Measurements from ENCODE around the gene GSKIP. TPM values are rescaled to one million over a fixed set of nuclear protein-coding genes. Genes with fewer than 3 reads are reported as not detected.

Gene GSKIP
- total RNA-seq, 1 experiment from 2014 or later, result 22.6 TPM

DNA sequence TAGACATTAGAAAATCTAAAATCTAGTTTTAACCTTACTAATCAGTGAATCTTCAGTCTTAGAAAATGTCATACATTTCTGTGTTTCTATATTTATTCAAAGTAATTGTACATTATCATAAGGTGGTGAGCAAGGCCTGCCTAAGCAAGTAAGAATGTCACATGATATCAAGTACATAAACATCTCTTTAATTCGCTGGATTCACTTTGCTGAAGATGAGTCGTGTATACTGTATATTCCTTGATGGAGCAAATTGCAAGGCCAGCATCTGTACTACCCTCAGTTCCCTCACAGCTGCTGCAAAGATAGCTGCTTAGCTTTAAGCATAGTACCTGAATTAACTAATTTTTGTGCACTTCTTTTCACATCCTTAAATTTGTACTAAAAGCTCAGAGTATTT lies 20.1 kb downstream of the GSKIP start:
- Histone ChIP-seq H3K4me3 (ENCODE audit: low read length) (no peak overlapping the region), H3K4me1 (ENCODE audit: insufficient read depth, low read length) (no peaks in the 10 kb centered on the region), H3K27ac (ENCODE audit: low read length) (no peak overlapping the region), H4K20me1 (ENCODE audit: low read length) (no peaks in the 10 kb centered on the region), H2AFZ (ENCODE audit: low read length) (no peak overlapping the region), H3K9me2 (replicated peaks; ENCODE audit: low read length) (no peaks in the 10 kb centered on the region), H3K9me3 (ENCODE audit: low read length) (no peaks in the 10 kb centered on the region), H3K79me2 (ENCODE audit: low read length) (no peaks in the 10 kb centered on the region), H3F3A (ENCODE audit: low read length, unreplicated experiment) (no peaks in the 10 kb centered on the region), H3K27me3 (ENCODE audit: low read length) (no peaks in the 10 kb centered on the region), H3K4me2 (ENCODE audit: low read length) (no peak overlapping the region), H3K36me3 (ENCODE audit: low read depth, low read length) (peaks cover 16% of the 10 kb centered on the region; the same call in 1 of the 2 replicates), H3K9ac (ENCODE audit: low read length) (no peak overlapping the region)
- intact Hi-C loops (cut with micrococcal nuclease), result no loop called here
- TF ChIP-seq CTCF (conservative IDR thresholded peaks at IDR 0.05; ENCODE audit: low read depth, low read length) (no peak), EZH2 (IDR thresholded peaks at IDR 0.05; ENCODE audit: low read length, unreplicated experiment) (no peak), EZH2phosphoT487 (IDR thresholded peaks at IDR 0.05; ENCODE audit: borderline replicate concordance, low read length) (no peak)
- ChIA-PET POLR2A (ENCODE audit: unreplicated experiment) (no interaction called here), CTCF (no interaction called here)
- no TSS peak for BruUV-seq (replicated peaks)
- DNase-seq (no peak), ATAC-seq (no peak)

DNA sequence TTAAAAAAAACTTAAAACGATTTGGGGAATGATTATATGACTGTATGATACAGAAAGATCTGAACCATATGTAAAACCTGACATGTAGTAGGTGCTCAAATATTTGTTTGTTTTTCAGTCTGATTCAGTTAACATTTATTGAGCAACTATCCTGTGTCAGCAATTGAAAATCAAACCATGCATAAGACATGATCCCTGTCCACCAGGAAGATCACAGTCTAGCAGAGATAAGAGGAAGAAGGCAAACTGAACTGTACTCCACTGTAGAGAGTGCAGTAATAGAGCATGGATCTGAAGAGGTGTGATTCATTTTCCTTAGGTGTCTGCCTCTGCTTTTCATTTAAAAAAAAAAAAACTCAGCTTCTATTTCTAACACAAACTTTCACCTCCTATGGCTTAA lies 20.7 kb downstream of the GSKIP start:
- Histone ChIP-seq H3K4me3 (ENCODE audit: low read length) (no peak overlapping the region), H3K36me3 (ENCODE audit: low read depth, low read length) (peaks cover 16% of the 10 kb centered on the region; the same call in 1 of the 2 replicates), H2AFZ (ENCODE audit: low read length) (no peak overlapping the region), H3K4me1 (ENCODE audit: insufficient read depth, low read length) (no peaks in the 10 kb centered on the region), H3F3A (ENCODE audit: low read length, unreplicated experiment) (no peaks in the 10 kb centered on the region), H3K27me3 (ENCODE audit: low read length) (no peaks in the 10 kb centered on the region), H3K9ac (ENCODE audit: low read length) (no peak overlapping the region), H3K9me3 (ENCODE audit: low read length) (no peaks in the 10 kb centered on the region), H4K20me1 (ENCODE audit: low read length) (no peaks in the 10 kb centered on the region), H3K4me2 (ENCODE audit: low read length) (no peak overlapping the region), H3K9me2 (replicated peaks; ENCODE audit: low read length) (no peaks in the 10 kb centered on the region), H3K79me2 (ENCODE audit: low read length) (no peaks in the 10 kb centered on the region), H3K27ac (ENCODE audit: low read length) (no peak overlapping the region)
- no peak for TF ChIP-seq EZH2 (IDR thresholded peaks at IDR 0.05; ENCODE audit: low read length, unreplicated experiment)
- TF ChIP-seq EZH2phosphoT487 (IDR thresholded peaks at IDR 0.05; ENCODE audit: borderline replicate concordance, low read length), result no peak
- TF ChIP-seq CTCF (conservative IDR thresholded peaks at IDR 0.05; ENCODE audit: low read depth, low read length), result no peak
- intact Hi-C loops (cut with micrococcal nuclease), result no loop called here
- ChIA-PET POLR2A (ENCODE audit: unreplicated experiment) (interaction anchor here (0.7 kb wide), 1 partner anchor 110 kb away, joined by 12 read pairs; no protein-coding TSS in a partner anchor), CTCF (no interaction called here)
- no TSS peak for BruUV-seq (replicated peaks)
- DNase-seq (no peak), ATAC-seq (no peak)

DNA sequence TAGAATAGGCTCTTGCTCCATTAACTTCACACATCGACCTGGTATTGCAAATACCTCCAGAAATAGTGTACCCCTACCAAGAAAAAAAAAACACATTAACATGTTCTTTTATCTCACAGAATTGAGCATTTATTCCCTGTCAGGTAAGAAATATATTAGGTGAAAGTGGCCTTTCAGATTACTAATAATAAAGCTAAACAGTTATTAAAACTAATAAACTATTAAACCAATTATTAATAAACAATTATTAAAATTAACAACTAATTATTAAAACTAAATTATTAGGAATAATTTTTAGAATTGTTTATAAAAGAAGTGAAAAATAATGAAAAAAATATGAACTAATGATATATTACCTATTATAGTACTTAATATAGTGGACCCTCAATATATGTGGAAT lies 21.4 kb downstream of the GSKIP start:
- POLR2A ChIA-PET (ENCODE audit: unreplicated experiment), result interaction anchor here (0.7 kb wide), 1 partner anchor 109 kb away, joined by 12 read pairs; no protein-coding TSS in a partner anchor
- peaks cover 16% of the 10 kb centered on the region; the same call in 1 of the 2 replicates for H3K36me3 ChIP-seq (ENCODE audit: low read depth, low read length)

More for the DNA sequence above, 21.4 kb downstream of the GSKIP start:
- Histone ChIP-seq H3K79me2 (ENCODE audit: low read length) (no peaks in the 10 kb centered on the region), H2AFZ (ENCODE audit: low read length) (no peak overlapping the region), H3K27me3 (ENCODE audit: low read length) (no peaks in the 10 kb centered on the region), H4K20me1 (ENCODE audit: low read length) (no peaks in the 10 kb centered on the region), H3K9me3 (ENCODE audit: low read length) (no peaks in the 10 kb centered on the region), H3K27ac (ENCODE audit: low read length) (no peak overlapping the region), H3K9me2 (replicated peaks; ENCODE audit: low read length) (no peaks in the 10 kb centered on the region), H3K4me1 (ENCODE audit: insufficient read depth, low read length) (no peaks in the 10 kb centered on the region), H3K4me3 (ENCODE audit: low read length) (no peak overlapping the region), H3F3A (ENCODE audit: low read length, unreplicated experiment) (no peaks in the 10 kb centered on the region), H3K9ac (ENCODE audit: low read length) (no peak overlapping the region), H3K4me2 (ENCODE audit: low read length) (no peak overlapping the region)
- CTCF ChIA-PET, result no interaction called here
- no peak for DNase-seq
- no TSS peak for BruUV-seq (replicated peaks)
- no peak for TF ChIP-seq CTCF (conservative IDR thresholded peaks at IDR 0.05; ENCODE audit: low read depth, low read length)
- TF ChIP-seq EZH2 (IDR thresholded peaks at IDR 0.05; ENCODE audit: low read length, unreplicated experiment), result no peak
- TF ChIP-seq EZH2phosphoT487 (IDR thresholded peaks at IDR 0.05; ENCODE audit: borderline replicate concordance, low read length), result no peak
- no peak for ATAC-seq
- intact Hi-C loops (cut with micrococcal nuclease), result no loop called here
